C4-2B (cell line): ENCODE measurements around the gene NSUN2.

Experiments
- CTCF ChIP-seq: fragments of 450-650 bp; conservative IDR thresholded peaks from 2 replicates; pipeline ENCODE4 v1.5.1; 2017; ENCODE audit warnings: mild to moderate bottlenecking
- ZFX ChIP-seq: fragments of 450-650 bp; IDR thresholded peaks from 2 replicates; pipeline ENCODE4 v1.6.1; 2017

GRCh38 chr5:6649186-6649585, 16.3 kb upstream of the NSUN2 start:
- no peak for TF ChIP-seq CTCF
- no peak for TF ChIP-seq ZFX
